AML-193 (cell line): ENCODE results near the gene DCAF6.

Experiments
- DNase-seq, 2 experiments: peaks; one replicate each; lab custom pipeline; 2025; lab: John Stamatoyannopoulos, UW

Gene DCAF6

DNA sequence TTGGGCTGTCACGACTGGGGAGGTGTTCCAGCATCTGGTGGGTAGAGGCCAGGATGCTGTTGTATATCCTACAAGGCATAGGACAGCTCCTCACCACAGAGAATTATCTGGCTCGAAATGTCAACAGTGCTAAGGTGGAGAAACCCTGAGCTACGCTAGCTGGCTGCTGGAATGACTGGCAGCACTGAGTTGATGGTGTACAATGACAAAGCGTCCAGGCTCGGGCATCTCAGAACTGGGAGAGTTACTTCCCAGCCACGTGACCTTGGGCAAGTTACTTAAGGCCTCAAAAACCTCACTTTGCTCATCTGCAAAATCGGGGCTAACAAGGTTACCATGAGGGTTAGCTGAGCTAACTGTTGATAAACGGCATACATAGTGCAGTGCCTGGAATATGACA lies 164.9 kb downstream of the DCAF6 start:
- no peak for DNase-seq

- DNase-seq: no peak
Measured at GRCh38 chr1:168102487-168102886, 166.0 kb downstream of the DCAF6 start.

DNA sequence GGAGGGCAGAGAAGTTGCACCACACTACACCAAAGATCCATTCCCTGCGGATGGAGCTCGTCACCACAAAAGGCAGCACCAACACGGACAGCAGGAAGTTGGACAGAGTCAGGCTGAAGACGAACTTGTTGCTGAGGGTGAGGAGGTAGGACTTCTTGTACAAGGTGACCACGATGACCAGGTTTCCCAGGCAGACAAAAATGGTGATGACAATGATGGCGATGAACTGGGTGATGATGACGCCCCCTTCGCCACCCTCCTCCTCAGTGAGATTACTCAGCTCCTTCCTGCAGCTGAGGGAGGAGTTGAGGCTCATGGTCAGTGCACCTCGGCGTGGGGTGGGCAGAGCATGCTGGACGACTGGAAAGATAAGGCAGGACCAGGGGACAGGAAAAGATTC lies 168.1 kb downstream of the DCAF6 start:
- DNase-seq: no peak

- no peak for DNase-seq
Measured at GRCh38 chr1:168105846-168106245, 169.4 kb downstream of the DCAF6 start.

DNA sequence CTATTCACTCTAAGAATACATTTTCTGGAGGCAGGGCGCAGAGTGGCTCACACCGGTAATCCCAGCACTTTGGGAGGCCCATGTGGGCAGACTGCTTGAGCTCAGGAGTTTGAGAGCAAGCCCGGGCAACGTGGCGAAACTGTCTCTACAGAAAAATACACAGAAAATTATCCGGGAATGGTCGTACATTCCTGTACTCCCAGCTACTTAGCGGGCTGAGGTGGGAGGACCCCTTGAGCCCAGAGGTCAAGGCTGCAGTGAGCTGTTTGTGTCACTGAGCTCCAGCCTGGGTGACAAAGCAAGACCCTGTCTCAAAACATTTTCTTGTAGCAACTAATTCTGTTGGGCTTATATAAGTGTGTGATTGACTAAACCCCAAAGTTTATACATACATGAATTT lies 169.8 kb downstream of the DCAF6 start:
- no peak for DNase-seq

DNA sequence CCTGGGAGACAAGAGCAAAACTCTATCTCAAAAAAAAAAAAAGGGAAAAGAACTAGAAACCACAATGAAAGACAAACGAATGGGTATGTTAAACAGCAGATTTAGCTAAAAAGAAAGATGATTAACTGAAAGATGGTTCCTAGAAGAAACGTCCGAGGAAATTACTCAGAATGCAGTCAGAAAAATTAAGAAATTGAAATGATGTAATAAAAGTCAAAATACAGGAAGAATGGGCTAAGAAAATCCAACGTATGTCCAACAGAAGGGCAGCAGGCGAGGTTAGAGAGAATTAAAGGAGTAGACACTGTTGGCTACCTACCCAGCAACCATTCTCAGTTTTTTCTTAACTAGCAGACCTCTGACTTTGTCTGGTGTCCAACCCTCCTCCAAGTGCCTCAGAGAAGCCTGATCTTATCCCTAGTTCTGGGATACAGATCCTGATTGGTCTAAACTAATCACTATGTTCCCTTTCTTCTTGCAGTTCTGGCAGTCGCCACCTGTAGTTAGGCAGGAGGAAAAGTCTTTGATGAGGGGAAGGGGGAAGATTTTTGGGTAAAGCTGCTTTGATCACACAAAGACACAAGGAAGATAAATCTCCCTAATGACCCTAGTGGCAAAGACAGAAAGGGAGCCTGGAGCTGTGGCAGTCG lies 174.5 kb downstream of the DCAF6 start:
- DNase-seq: no peak

DNA sequence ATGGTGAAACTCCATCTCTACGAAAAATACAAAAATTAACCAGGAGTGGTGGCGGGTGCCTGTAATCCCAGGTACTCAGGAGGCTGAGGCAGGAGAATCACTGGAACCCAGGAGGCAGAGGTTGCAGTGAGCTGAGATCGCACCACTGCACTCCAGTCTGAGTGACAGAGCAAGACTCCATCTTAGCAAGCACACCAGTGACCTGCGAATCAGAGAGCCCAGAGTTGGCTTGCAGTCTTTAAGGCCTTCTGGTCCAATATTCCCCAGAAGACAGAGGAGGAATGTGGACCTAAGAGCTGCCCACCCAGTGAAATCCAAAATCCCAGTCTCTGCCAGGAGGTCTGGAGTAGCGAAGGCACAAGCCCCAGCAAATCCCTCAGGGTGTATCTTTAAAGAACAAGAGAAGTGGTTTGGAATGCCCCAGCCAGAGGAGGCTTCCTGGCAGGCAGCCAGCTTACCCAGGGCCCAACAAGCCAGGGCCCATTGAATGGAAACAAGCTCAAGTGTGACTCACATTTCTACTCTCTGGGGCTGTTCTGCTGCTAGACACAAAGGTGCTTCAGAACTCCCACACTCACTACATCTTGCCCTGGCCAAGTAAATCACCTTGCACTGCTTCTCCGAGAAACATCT lies 176.3 kb downstream of the DCAF6 start:
- DNase-seq: no peak

DNA sequence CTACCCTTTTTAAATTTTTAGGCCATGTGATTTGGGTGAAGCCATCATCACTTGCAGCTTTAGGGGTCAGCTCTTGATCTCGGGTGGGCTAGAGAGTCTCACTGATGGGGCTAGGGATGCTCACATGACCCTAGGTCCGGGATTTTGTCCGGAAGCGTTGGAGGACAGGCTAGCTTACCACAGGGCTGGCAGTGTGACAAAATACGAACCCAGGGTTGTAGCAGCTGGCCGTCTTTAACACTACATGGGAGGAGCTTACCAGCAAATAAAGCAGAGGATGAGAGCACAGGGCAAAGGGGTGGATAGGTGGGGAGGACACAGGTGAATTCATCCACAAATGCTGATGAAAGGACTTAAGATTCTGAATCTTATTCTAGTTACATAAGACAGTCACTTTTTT lies 178.4 kb downstream of the DCAF6 start:
- no peak for DNase-seq

GRCh38 chr1:168116327-168116799 lies 179.9 kb downstream of the DCAF6 start:
- no peak for DNase-seq

- no peak for DNase-seq
Measured at GRCh38 chr1:168119750-168120149, 183.3 kb downstream of the DCAF6 start.

DNA sequence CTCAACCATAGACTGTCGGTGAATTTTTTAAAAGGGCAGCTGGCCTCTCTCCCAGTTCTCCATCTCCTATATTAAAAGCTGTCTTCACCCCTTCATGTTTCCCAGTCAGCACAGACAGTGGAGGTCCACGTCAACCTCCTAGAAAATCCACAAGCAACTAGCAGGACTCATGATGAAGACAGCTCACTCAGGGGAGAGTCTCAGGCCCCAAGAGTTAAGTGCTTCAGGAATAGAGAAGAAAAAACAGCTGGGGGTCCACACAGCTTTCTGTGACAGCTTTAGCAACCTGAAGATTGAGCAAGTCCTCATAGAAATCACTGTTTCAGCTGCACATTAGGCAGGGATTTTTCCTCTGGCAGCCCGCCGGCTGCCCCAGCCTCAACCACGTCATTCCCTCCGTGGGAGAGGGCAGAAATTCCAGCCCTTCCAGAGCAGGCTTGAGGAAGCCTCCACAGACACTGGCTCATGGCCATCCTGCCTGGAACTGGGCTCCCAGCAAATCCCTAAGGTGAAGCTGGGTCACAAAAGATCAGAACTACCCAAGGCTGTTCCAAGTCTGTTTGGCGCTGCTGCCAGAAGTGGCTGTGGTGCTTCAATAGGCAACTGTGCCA lies 185.0 kb downstream of the DCAF6 start:
- no peak for DNase-seq

- DNase-seq: no peak
Measured at GRCh38 chr1:168125051-168125450, 188.6 kb downstream of the DCAF6 start.
